ENCODE measurements around the gene NDUFB10.

DNA sequence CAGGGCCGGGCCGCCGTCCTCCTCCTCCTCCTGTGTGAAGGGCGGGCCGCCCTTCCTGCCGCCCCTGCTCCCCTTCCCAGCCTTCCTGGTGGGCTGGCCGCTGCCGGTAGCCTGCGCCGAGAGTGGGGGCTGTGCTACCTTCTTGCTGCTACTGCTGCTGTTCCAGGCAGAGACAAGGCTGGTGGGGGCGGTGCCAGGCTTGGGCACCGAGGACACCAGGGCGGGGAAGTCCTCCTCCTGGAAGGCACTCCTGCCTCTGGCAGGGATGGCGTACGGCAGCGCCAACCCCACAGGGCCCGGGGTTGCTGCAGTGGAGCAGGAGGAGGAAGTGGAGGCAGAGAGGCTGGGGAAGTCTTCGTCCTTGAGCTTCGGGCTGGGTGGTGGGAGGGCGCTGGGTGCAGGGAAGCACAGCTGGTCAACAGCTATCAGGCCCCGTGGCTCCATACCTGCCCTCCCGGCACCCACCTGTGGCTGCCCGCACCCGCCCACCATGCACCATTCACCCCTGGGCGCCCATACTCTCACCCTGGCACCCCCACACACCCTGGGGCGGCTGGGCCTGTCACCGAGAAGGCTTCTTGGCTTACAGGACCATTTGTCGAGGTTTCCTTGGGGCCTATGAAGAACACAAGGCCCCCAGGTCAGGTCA, 40.7 kb downstream of the NDUFB10 start:
- no peak for TF ChIP-seq ZNF274 (IDR thresholded peaks at IDR 0.05; ENCODE audit: low read depth, low read length)
- TF ChIP-seq YY1 (IDR thresholded peaks at IDR 0.05; ENCODE audit: insufficient read depth, insufficient read length), result no peak
- no peak for TF ChIP-seq SUZ12 (IDR thresholded peaks at IDR 0.05; ENCODE audit: extremely low read depth, insufficient read depth, insufficient read length)

Measured in NT2/D1 (cell line).